ENCODE results near the gene MUCL3.
"Not testable (repeated sequence)": the region's sequence is repeated elsewhere in the genome, so short reads cannot be mapped to it uniquely, and the experiment has no call there.

MUCL3 gene

GRCh38 chr6:30940361-30940986, at the start of gene MUCL3:
TSS of gene MUCL3 (plus strand) at chr6:30940973. CDS start at chr6:30941000, 27 bp downstream.
- no peak for DNase-seq

- DNase-seq = no peak
Observed at GRCh38 chr6:30891450-30891723, 49.4 kb upstream of the MUCL3 start.

GRCh38 chr6:30891816-30892538, 48.8 kb upstream of the MUCL3 start:
- DNase-seq = no peak

- no peak for DNase-seq
Observed at GRCh38 chr6:30893001-30893591, 47.7 kb upstream of the MUCL3 start.

- DNase-seq = no peak
Observed at GRCh38 chr6:30893666-30894065, 47.1 kb upstream of the MUCL3 start.

GRCh38 chr6:30894381-30894780, 46.4 kb upstream of the MUCL3 start:
- no peak for DNase-seq

- no peak for DNase-seq
Observed at GRCh38 chr6:30894935-30895334, 45.8 kb upstream of the MUCL3 start.

GRCh38 chr6:30895343-30895742, 45.4 kb upstream of the MUCL3 start:
- DNase-seq = no peak

GRCh38 chr6:30896541-30896940, 44.2 kb upstream of the MUCL3 start:
- DNase-seq = no peak

- DNase-seq = no peak
Observed at GRCh38 chr6:30897882-30898281, 42.9 kb upstream of the MUCL3 start.

GRCh38 chr6:30898750-30899360, 41.9 kb upstream of the MUCL3 start:
- DNase-seq = no peak

GRCh38 chr6:30900863-30901417, 39.8 kb upstream of the MUCL3 start:
- DNase-seq = no peak

- DNase-seq = no peak
Observed at GRCh38 chr6:30901436-30901835, 39.3 kb upstream of the MUCL3 start.

- DNase-seq = not testable (repeated sequence)
Observed at GRCh38 chr6:30902196-30902595, 38.6 kb upstream of the MUCL3 start.

- no peak for DNase-seq
Observed at GRCh38 chr6:30902709-30903108, 38.1 kb upstream of the MUCL3 start.

- no peak for DNase-seq
Observed at GRCh38 chr6:30903236-30903635, 37.5 kb upstream of the MUCL3 start.

- DNase-seq = not testable (repeated sequence)
Observed at GRCh38 chr6:30907290-30907757, 33.4 kb upstream of the MUCL3 start.

GRCh38 chr6:30907758-30908591, 32.8 kb upstream of the MUCL3 start, which contains the start of gene GTF2H4:
TSS of gene GTF2H4 (plus strand) at chr6:30908207.
- peak; percentile 92 for DNase-seq

- no peak for DNase-seq
Observed at GRCh38 chr6:30908700-30909099, 32.1 kb upstream of the MUCL3 start.

GRCh38 chr6:30910473-30910872, 30.3 kb upstream of the MUCL3 start:
- DNase-seq = not testable (repeated sequence)

- no peak for DNase-seq
Observed at GRCh38 chr6:30912746-30913520, 27.8 kb upstream of the MUCL3 start.

GRCh38 chr6:30913721-30914075, 27.1 kb upstream of the MUCL3 start:
- DNase-seq = no peak
